K562 (cell line): ENCODE data around the gene ZG16B. TPM values are rescaled to one million over a fixed set of nuclear protein-coding genes. Genes with fewer than 3 reads are reported as not detected.
A peak's percentile ranks its signal among the peaks of the same experiment; 100 is the strongest.

Experiments
- ARHGAP35 ChIP-seq: fragments of 450-650 bp; IDR thresholded peaks from 2 replicates; pipeline ENCODE4 v1.6.1; 2018; ENCODE audit not compliant: partially characterized antibody
- ARID2 ChIP-seq: fragments of 450-650 bp; IDR thresholded peaks from 2 replicates; pipeline ENCODE4 v1.6.1; 2017; ENCODE audit warnings: antibody characterized with exemption, mild to moderate bottlenecking
- MGA ChIP-seq: fragments of 450-650 bp; IDR thresholded peaks from 2 replicates; pipeline ENCODE4 v1.6.1; 2016; ENCODE audit warnings: mild to moderate bottlenecking, moderate library complexity
- MTA2 ChIP-seq: fragments of 450-650 bp; IDR thresholded peaks from 2 replicates; pipeline ENCODE4 v1.6.1; 2016; ENCODE audit warnings: low read depth
- PPARD ChIP-seq: fragments of 250-450 bp; sonication (Bioruptor Pico); IDR thresholded peaks from 2 replicates; pipeline ENCODE4 v1.8.0; 2022; ENCODE audit warnings: inconsistent platforms, mild to moderate bottlenecking, moderate library complexity
- TAF9B ChIP-seq: fragments of 450-650 bp; IDR thresholded peaks from 2 replicates; pipeline ENCODE4 v1.6.1; 2018; ENCODE audit warnings: mild to moderate bottlenecking; ENCODE audit not compliant: partially characterized antibody
- polyA plus RNA-seq, 8 experiments: library from polyadenylated mRNA; depleted of rRNA in 4 of 8; stranded (reverse) in 5 of 8; unstranded in 3 of 8; fragments of >200 nt; fragmentation: Nextera tagmentation in 2 of 8; fragmentation: Illumina TruSeq in 1 of 8; extraction: Ambion mirVana in 2 of 8; extraction: Trizol in 1 of 8; gene quantifications; 2 replicates each; pipeline versions ENCODE4 v1.2.1 to v1.2.3, GENCODE V29; 2011 to 2014; ENCODE audit warnings: inconsistent platforms in 1 of 8, missing spikeins in 1 of 8
- total RNA-seq, 7 experiments: library from RNA; depleted of rRNA in 6 of 7; stranded (reverse); fragments of >200 nt in 6 of 7; fragmentation: Illumina TruSeq in 2 of 7; extraction: Trizol in 2 of 7; gene quantifications; 2 replicates each; pipeline versions ENCODE4 v1.2.1 to v1.2.3, GENCODE V29; 2011 to 2021; ENCODE audit warnings: low replicate concordance in 1 of 7
- TF ChIP-seq, protein P1 (sequence below): fragments of 450-650 bp; IDR thresholded peaks from 2 replicates; pipeline ENCODE4 v1.6.1; 2016; ENCODE audit warnings: low read depth

Gene ZG16B
- total and polyA plus RNA-seq, 9 of the 15 experiments (the other 6 are each of a cell fraction or from before 2014, with no cell fraction given) = 0.25 to 0.43 (median 0.34) TPM; not detected in 5

DNA sequence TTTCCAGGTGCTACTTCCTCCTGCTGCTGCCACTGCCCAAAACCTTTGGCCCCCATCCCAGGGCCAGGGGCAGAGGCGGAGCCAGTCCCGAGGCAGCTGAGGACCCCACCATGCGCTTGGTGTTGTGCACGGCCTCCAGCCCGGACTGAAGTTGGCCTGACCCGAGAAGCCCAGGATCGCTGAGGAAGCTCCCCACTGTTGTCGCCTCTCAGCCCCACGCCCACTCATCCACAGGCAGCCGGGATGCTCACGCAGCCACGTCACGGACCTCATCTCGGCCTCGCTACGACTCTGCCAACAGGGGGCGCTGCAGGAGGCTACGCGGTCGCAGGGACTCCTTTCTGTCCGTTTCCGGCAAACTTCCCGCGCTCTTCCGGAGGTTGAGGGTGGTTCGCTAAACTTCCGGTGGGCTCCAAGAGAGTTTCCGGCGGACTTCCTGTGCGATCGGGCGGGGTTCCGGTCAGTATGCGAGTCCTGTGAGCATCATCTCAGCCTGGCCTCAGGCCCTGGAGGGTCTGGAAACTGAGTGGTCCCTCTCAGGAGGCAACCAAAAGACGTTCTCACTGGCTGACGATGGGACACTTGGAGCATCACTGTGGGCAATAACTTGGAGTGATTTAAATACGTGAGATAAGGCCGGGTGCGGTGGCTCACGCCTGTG lies 12.4 kb downstream of the ZG16B start (continued):
- peak; percentile 66 for TF ChIP-seq MGA
- no peak for TF ChIP-seq ARHGAP35
- TF ChIP-seq ARID2 = no peak
- TF ChIP-seq MTA2 = no peak
- TF ChIP-seq, protein P1, sequence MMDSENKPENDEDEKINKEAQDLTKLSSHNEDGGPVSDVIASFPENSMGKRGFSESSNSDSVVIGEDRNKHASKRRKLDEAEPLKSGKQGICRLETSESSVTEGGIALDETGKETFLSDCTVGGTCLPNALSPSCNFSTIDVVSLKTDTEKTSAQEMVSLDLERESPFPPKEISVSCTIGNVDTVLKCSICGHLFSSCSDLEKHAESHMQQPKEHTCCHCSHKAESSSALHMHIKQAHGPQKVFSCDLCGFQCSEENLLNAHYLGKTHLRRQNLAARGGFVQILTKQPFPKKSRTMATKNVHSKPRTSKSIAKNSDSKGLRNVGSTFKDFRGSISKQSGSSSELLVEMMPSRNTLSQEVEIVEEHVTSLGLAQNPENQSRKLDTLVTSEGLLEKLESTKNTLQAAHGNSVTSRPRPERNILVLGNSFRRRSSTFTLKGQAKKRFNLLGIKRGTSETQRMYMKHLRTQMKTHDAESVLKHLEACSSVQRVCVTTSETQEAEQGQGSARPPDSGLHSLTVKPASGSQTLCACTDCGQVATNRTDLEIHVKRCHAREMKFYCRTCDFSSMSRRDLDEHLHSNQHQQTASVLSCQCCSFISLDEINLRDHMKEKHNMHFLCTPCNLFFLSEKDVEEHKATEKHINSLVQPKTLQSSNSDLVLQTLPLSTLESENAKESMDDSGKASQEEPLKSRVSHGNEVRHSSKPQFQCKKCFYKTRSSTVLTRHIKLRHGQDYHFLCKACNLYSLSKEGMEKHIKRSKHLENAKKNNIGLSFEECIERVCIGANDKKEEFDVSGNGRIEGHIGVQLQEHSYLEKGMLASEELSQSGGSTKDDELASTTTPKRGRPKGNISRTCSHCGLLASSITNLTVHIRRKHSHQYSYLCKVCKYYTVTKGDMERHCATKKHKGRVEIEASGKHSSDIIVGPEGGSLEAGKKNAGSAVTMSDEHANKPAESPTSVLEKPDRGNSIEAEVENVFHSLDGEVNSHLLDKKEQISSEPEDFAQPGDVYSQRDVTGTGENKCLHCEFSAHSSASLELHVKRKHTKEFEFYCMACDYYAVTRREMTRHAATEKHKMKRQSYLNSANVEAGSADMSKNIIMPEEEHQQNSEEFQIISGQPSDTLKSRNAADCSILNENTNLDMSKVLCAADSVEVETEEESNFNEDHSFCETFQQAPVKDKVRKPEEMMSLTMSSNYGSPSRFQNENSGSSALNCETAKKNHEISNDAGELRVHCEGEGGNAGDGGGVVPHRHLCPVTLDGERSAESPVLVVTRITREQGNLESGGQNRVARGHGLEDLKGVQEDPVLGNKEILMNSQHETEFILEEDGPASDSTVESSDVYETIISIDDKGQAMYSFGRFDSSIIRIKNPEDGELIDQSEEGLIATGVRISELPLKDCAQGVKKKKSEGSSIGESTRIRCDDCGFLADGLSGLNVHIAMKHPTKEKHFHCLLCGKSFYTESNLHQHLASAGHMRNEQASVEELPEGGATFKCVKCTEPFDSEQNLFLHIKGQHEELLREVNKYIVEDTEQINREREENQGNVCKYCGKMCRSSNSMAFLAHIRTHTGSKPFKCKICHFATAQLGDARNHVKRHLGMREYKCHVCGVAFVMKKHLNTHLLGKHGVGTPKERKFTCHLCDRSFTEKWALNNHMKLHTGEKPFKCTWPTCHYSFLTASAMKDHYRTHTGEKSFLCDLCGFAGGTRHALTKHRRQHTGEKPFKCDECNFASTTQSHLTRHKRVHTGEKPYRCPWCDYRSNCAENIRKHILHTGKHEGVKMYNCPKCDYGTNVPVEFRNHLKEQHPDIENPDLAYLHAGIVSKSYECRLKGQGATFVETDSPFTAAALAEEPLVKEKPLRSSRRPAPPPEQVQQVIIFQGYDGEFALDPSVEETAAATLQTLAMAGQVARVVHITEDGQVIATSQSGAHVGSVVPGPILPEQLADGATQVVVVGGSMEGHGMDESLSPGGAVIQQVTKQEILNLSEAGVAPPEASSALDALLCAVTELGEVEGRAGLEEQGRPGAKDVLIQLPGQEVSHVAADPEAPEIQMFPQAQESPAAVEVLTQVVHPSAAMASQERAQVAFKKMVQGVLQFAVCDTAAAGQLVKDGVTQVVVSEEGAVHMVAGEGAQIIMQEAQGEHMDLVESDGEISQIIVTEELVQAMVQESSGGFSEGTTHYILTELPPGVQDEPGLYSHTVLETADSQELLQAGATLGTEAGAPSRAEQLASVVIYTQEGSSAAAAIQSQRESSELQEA = no peak
- no peak for TF ChIP-seq PPARD (CRISPR knock-in tag)
- no peak for TF ChIP-seq TAF9B
